MCF 10A (cell line): ENCODE measurements around the gene BCL7A. TPM values are rescaled to one million over a fixed set of nuclear protein-coding genes. Genes with fewer than 3 reads are reported as not detected.
"Not testable (repeated sequence)": the region's sequence is repeated elsewhere in the genome, so short reads cannot be mapped to it uniquely, and the experiment has no call there.

Source experiments
- BruUV-seq: library from RNA; stranded (reverse); fragments of 400-500 nt; replicated peaks from 2 replicates; lab custom pipeline; 2021; lab: Mats Ljungman, UMichigan
- CTCF ChIA-PET: fragments of 300-600 bp; sonication (Branson Sonifier 250); formaldehyde crosslinking; extraction: SDS; loops from one replicate; lab custom pipeline; 2021; ENCODE audit warnings: antibody characterized with exemption, inconsistent platforms; lab: Yijun Ruan, JAX
- POLR2A ChIA-PET: fragments of 300-600, 350-650 bp; sonication (Branson Sonifier 250); formaldehyde crosslinking; extraction: SDS; loops from one replicate; lab custom pipeline; 2020; ENCODE audit warnings: antibody characterized with exemption, inconsistent platforms; lab: Yijun Ruan, JAX
- DNase-seq: peaks from one replicate; pipeline ENCODE4 v3.0.0-alpha.2; 2018; ENCODE audit not compliant: unreplicated experiment
- H3K27ac Mint-ChIP-seq: one replicate; pipeline ENCODE4 v1.8.0; 2022; ENCODE audit warnings: mild to moderate bottlenecking, low read depth, mixed read lengths; ENCODE audit not compliant: unreplicated experiment
- H3K27me3 Mint-ChIP-seq: one replicate; pipeline ENCODE4 v1.8.0; 2022; ENCODE audit warnings: mixed read lengths; ENCODE audit not compliant: insufficient read depth, unreplicated experiment
- H3K36me3 Mint-ChIP-seq: one replicate; pipeline ENCODE4 v1.8.0; 2022; ENCODE audit warnings: mild to moderate bottlenecking, moderate library complexity, mixed read lengths; ENCODE audit not compliant: insufficient read depth, unreplicated experiment
- H3K4me1 Mint-ChIP-seq: one replicate; pipeline ENCODE4 v1.8.0; 2022; ENCODE audit warnings: mixed read lengths; ENCODE audit not compliant: insufficient read depth, unreplicated experiment
- H3K4me3 Mint-ChIP-seq: one replicate; pipeline ENCODE4 v1.8.0; 2022; ENCODE audit warnings: mild to moderate bottlenecking, moderate library complexity, mixed read lengths; ENCODE audit not compliant: unreplicated experiment
- H3K9me3 Mint-ChIP-seq: one replicate; pipeline ENCODE4 v1.8.0; 2022; ENCODE audit warnings: mixed read lengths; ENCODE audit not compliant: unreplicated experiment
- CTCF ChIP-seq: fragments of 200-600 bp; IDR thresholded peaks from one replicate; pipeline ENCODE4 v1.8.0; 2022; ENCODE audit warnings: antibody characterized with exemption, mild to moderate bottlenecking; ENCODE audit not compliant: unreplicated experiment
- intact Hi-C: fragments of 100-400 bp; cut with micrococcal nuclease; formaldehyde crosslinking; loops from 2 replicates; pipeline ENCODE4 v1.14.1; 2022
- total RNA-seq: library from RNA; stranded (reverse); gene quantifications from 2 replicates; pipeline ENCODE4 v1.2.3, GENCODE V29; 2022

The BCL7A gene
- total RNA-seq, 1 experiment from 2014 or later = 18.1 TPM

DNA sequence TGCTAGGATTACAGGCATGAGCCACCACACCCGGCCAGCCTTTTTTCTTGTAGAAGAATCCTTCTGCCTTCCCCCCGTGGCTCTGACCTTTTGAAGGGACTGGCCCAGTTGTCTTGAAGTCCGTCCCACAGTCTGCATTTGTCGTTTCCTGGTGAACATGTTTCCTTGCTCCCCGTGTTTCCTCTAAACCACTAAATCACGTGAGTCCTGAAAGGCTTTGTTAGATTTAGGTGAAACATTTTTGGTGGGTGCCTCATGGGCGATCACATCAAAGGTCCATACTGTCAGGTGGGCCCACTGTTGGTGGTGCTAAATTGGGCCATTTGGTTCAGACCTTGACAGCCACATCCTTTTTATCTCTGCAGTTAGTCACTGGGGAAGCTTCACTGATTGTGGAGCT is 83.2 kb downstream of the BCL7A start:
- H3K4me3 Mint-ChIP-seq = no peak overlapping the region
- no peaks in the 10 kb centered on the region for H3K36me3 Mint-ChIP-seq
- no peak for TF ChIP-seq CTCF
- ChIA-PET CTCF (interaction anchor here (0.7 kb wide), 1 partner anchor 9 kb away, joined by 3 read pairs; no protein-coding TSS in a partner anchor), POLR2A (interaction anchor here (8.0 kb wide), 1 partner anchor 6 kb away, joined by 179 read pairs; no protein-coding TSS in a partner anchor)
- DNase-seq = no peak
- BruUV-seq = no TSS peak
- intact Hi-C loops = no loop called here
- H3K27me3 Mint-ChIP-seq = no peaks in the 10 kb centered on the region
- peaks cover 37% of the 10 kb centered on the region for H3K4me1 Mint-ChIP-seq
- no peaks in the 10 kb centered on the region for H3K9me3 Mint-ChIP-seq
- H3K27ac Mint-ChIP-seq = no peak overlapping the region

DNA sequence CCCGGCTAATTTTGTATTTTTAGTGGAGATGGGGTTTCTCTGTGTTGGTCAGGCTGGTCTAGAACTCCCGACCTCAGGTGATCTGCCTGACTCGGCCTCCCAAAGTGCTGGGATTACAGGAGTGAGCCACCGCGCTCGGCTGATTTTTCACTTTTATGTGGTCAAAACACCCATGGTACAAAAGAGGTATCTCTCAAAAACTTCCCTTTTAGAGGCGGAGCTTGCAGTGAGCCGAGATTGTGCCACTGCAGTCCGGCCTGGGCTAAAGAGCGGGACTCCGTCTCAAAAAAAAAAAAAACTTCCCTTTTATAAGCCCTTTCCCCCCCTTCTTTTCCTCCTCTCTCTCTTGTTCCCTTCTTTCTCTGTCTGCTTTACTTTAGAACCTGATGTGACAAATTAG is 83.8 kb downstream of the BCL7A start:
- H3K27me3 Mint-ChIP-seq, H3K4me3 Mint-ChIP-seq, CTCF ChIA-PET, intact Hi-C loops, DNase-seq, H3K9me3 Mint-ChIP-seq, H3K27ac Mint-ChIP-seq, BruUV-seq, H3K36me3 Mint-ChIP-seq: not testable (repeated sequence)
- H3K4me1 Mint-ChIP-seq = peaks cover 32% of the 10 kb centered on the region
- POLR2A ChIA-PET = interaction anchor here (8.0 kb wide), 1 partner anchor 7 kb away, joined by 179 read pairs; no protein-coding TSS in a partner anchor

DNA sequence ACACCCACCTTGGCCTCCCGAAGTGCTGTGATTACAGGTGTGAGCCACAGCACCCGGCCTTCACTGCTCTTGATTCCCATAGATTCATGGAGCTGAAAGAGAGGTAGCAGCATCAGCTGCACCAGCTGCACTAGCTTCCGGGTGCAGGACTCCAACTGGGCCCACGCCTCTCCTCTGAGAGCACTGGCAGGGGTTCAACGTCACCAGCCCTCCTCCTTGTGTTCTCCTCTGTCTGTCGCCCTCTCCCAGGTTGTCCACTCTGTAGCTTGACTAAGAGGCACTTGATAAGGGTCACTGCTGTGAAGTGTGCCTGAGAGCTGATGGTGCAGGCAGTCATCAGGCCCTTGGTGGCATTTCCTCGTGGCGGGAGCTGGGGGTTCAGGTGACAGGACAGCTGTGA is 85.2 kb downstream of the BCL7A start:
- no peak overlapping the region for H3K4me3 Mint-ChIP-seq
- no peaks in the 10 kb centered on the region for H3K27me3 Mint-ChIP-seq
- ChIA-PET CTCF (interaction anchor here (0.6 to 1.3 kb wide), 4 partner anchors 8 to 755 kb away, joined by 3 read pairs; partner anchors contain the start of gene ANAPC5), POLR2A (interaction anchor here (0.7 to 8.0 kb wide), 3 partner anchors 8 to 118 kb away, joined by 3 to 179 read pairs (median 110); partner anchors contain the start of gene MLXIP)
- no peaks in the 10 kb centered on the region for H3K9me3 Mint-ChIP-seq
- peak overlapping the region; percentile 50 for H3K27ac Mint-ChIP-seq
- TF ChIP-seq CTCF = no peak
- H3K4me1 Mint-ChIP-seq = peaks cover 31% of the 10 kb centered on the region
- H3K36me3 Mint-ChIP-seq = no peaks in the 10 kb centered on the region
- intact Hi-C loops = no loop called here
- no TSS peak for BruUV-seq
- DNase-seq = no peak

- Mint-ChIP-seq H3K4me3 (no peak overlapping the region), H3K4me1 (peaks cover 36% of the 10 kb centered on the region)
Measured at GRCh38 chr12:122107261-122107660, 85.6 kb downstream of the BCL7A start.

More at GRCh38 chr12:122107261-122107660, 85.6 kb downstream of the BCL7A start:
- DNase-seq = peak; percentile 40
- intact Hi-C loops = no loop called here
- CTCF ChIA-PET = interaction anchor here (0.6 to 1.3 kb wide), 5 partner anchors 9 to 755 kb away, joined by 3 to 4 read pairs (median 3); partner anchors contain the start of gene ANAPC5
- TF ChIP-seq CTCF = no peak
- no TSS peak for BruUV-seq
- Mint-ChIP-seq H3K36me3 (no peaks in the 10 kb centered on the region), H3K27ac (peak overlapping the region; percentile 50), H3K9me3 (no peaks in the 10 kb centered on the region), H3K27me3 (no peaks in the 10 kb centered on the region)
- POLR2A ChIA-PET = interaction anchor here (0.7 to 8.0 kb wide), 3 partner anchors 8 to 118 kb away, joined by 3 to 179 read pairs (median 110); partner anchors contain the start of gene MLXIP
